A549 treated with CpdA at 1 μM for 4 hours (cell line): Measurements from ENCODE around the gene NSD1. TPM values are rescaled to one million over a fixed set of nuclear protein-coding genes. Genes with fewer than 3 reads are reported as not detected.

Experiments
- total RNA-seq: library from RNA; stranded (reverse); fragments of 200-300 nt; extraction: Qiagen RNA extraction; gene quantifications from 5 replicates; pipeline ENCODE4 v1.2.3, GENCODE V29; 2022; ENCODE audit warnings: low read depth

Gene NSD1, protein sequence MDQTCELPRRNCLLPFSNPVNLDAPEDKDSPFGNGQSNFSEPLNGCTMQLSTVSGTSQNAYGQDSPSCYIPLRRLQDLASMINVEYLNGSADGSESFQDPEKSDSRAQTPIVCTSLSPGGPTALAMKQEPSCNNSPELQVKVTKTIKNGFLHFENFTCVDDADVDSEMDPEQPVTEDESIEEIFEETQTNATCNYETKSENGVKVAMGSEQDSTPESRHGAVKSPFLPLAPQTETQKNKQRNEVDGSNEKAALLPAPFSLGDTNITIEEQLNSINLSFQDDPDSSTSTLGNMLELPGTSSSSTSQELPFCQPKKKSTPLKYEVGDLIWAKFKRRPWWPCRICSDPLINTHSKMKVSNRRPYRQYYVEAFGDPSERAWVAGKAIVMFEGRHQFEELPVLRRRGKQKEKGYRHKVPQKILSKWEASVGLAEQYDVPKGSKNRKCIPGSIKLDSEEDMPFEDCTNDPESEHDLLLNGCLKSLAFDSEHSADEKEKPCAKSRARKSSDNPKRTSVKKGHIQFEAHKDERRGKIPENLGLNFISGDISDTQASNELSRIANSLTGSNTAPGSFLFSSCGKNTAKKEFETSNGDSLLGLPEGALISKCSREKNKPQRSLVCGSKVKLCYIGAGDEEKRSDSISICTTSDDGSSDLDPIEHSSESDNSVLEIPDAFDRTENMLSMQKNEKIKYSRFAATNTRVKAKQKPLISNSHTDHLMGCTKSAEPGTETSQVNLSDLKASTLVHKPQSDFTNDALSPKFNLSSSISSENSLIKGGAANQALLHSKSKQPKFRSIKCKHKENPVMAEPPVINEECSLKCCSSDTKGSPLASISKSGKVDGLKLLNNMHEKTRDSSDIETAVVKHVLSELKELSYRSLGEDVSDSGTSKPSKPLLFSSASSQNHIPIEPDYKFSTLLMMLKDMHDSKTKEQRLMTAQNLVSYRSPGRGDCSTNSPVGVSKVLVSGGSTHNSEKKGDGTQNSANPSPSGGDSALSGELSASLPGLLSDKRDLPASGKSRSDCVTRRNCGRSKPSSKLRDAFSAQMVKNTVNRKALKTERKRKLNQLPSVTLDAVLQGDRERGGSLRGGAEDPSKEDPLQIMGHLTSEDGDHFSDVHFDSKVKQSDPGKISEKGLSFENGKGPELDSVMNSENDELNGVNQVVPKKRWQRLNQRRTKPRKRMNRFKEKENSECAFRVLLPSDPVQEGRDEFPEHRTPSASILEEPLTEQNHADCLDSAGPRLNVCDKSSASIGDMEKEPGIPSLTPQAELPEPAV (N-terminal part only)
- 18.1 to 22.0 TPM (median 21.6 TPM) in 5 replicates for total RNA-seq

DNA sequence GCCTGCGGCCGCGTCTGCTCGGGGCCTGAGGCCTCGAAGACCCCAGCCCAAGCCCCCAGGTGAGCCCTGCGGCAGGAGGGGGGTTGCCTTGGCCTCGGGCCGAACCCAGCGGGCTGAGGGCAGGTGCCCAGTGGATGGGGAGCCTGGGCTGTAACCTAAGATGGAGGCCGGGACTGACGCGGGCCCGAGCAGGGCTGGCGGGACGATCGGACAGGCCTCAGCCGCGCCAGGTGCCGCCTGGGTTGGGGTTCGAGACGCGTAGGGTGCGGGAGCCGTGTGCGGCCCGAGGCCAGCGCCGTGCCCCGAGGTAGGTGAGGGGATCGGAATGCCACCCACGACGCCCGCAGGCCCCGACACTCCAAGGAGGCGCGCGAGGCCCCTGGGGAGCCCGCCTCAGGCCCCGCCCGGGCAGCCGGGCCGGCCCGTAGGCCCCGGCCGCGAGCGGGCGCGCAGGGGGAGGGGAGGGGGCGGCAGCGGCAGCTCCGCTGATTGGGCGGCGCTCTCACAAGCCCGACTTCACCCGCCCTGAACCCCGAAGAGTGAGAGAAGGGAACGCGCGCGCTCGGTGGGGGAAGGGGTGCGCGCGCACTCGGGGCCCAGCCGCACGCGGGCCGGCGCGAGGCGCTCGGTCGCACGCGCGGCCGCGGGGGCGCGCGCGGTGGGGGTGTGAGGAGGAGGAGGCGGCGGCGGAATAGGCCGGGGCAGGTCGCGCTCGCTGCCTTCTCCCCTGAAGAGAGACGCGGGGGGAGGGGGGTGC, at the start of gene NSD1:
Gene NSD1 (plus strand): TSS at position 678 of the 757 bp plus-strand sequence. CDS start 1,331 bp downstream, outside the sequence.

DNA sequence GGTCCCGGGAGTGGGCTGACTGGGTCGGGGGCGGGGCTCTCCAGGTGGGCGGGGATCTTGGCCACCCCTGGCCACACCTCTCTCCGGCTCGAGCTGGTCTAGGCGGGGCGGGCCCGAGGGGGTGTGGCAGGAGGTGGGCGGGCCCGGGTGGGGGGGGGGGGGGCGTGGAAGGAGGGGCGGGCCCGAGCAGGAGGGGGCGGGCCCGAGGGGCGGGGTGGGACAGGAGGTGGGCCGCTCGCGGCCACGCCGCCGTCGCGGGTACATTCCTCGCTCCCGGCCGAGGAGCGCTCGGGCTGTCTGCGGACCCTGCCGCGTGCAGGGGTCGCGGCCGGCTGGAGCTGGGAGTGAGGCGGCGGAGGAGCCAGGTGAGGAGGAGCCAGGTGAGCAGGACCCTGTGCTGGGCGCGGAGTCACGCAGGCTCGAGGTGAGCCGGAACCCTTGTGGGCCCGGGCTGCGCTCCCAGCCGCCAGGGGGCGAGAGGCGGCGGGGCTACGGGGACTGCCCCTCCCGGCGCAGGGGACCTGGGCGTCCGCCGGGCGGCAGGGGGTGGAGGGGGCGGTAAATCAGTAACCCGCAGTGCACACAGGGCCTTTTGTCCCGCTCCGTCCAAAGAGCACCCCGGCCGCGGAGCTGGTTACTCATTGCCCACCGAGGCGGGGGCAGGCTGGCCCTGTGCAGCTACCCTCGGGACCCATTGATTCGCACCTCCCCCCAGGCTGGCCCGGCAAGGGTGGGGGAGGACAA, 46.7 kb upstream of the NSD1 start, which contains the start of gene FGFR4:
Gene FGFR4 (plus strand): TSS at position 262 of the 744 bp plus-strand sequence. CDS start 2,688 bp downstream, outside the sequence.

DNA sequence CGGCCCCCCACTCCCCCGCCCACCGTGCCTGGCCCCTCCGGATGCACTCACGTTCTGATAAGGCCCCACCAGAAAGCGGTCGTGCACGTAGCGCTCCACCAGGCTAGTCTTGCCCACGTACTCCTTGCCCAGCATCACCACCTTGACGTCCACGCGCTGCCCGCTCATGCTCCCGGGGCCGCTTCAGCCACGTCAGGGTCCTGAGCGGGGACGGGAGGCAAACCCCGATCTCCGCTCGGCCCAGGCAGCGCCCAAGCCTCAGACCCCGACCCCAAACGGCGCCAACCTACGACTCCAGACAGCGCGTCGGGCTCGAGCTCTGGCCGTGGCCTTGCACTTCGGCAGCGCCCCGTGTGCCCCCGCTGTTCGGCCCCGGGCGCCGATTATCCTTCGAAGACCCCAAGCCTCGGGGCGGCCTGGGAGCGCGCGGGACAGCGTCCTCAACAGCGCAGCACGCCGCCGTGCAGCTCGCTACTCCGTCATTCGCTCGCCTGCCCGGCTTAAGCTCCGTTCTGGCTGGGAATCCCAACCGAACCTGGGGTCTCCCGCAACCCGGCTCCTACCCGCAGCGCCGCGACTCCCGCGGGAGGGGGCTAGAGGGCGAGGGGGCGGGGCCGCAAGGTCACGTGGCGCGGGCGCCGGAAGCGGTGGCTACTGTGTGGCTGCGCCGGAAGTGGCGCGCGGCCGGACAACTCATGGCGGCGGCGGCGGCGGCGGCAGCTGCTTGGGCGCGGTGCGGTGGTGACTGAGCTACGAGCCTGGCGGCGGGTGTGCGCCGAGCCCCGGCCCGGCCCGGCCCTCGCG, 169.8 kb downstream of the NSD1 start, which contains the start of the genes PRELID1 and RAB24:
Gene PRELID1 (plus strand): TSS at position 679 of the 804 bp plus-strand sequence. CDS start 187 bp downstream, outside the sequence.
Gene RAB24 (minus strand): TSS at position 599 of the 804 bp plus-strand sequence. CDS start 431 bp downstream, at position 168.

DNA sequence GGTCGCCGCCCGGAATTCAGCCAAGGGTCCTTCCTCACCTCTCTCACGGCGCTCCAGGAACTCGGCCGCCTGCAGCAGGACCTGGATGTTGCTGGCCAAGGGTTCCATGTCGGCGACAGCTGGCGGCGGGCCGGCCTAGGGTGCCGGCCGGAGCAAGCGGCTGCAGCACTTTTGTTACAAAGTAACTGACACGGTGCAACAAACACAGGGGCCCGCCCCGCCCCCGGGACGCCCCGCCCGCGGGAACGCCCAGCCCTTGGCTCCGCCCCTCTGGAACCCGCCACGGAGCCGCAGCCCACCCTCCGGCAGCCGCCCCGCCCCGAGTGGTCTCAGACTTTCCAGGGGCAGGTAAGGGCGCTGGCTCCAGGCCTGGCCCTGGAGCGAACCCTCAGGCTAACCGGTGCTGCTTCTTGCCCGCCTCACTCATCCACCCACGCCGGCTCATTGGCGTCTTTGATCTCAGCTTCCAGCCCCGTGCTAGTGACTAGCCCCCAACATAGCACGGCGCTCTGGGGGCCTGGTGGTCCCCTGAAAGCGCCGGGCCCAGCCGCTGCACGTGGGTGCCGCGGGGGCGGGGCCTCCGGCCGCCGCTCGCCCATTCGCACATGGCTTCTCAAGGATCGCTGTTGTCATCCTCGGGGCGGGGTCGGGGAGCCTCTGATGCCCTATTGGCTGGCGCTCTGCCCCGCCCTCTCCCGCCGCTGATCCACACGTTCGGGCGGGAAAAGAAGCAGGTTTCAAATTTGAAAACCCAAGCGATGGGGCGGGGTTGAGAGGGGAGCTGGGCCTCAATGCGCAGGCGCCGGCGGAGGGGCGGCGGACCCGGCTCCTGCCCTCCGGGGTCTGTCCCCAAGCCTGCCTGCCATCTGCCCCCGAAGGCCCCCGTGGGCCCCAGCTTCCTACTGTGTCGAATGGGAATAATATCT, 178.4 kb downstream of the NSD1 start, which contains the start of gene MXD3:
Gene MXD3 (minus strand): TSS at position 176 of the 926 bp plus-strand sequence. CDS start 68 bp downstream, at position 108.

Other genes with a start within 250 kb of the NSD1 start
- 0.08 to 0.11 TPM in 2 of 5 replicates, not detected in the others for gene HK3, start 234.4 kb upstream of the NSD1 start, total RNA-seq
- gene UIMC1, start 127.0 kb upstream of the NSD1 start, total RNA-seq, result 39.5 to 50.5 TPM (median 43.6 TPM) in 5 replicates
- gene ZNF346, start 111.1 kb upstream of the NSD1 start, total RNA-seq, result 10.1 to 13.0 TPM (median 11.9 TPM) in 5 replicates
- gene FGFR4, start 46.9 kb upstream of the NSD1 start, total RNA-seq, result 18.9 to 25.5 TPM (median 23.5 TPM) in 5 replicates
- gene RAB24, start 169.9 kb downstream of the NSD1 start, total RNA-seq, result 25.4 to 29.7 TPM (median 26.3 TPM) in 5 replicates
- 267 to 389 TPM (median 379 TPM) in 5 replicates for gene PRELID1, start 170.0 kb downstream of the NSD1 start, total RNA-seq
- 13.3 to 21.8 TPM (median 18.7 TPM) in 5 replicates for gene MXD3, start 178.1 kb downstream of the NSD1 start, total RNA-seq
- gene LMAN2, start 217.9 kb downstream of the NSD1 start, total RNA-seq, result 188 to 233 TPM (median 193 TPM) in 5 replicates
- 3.0 to 8.2 TPM (median 6.2 TPM) in 5 replicates for gene RGS14, start 224.2 kb downstream of the NSD1 start, total RNA-seq